HEK293 (cell line): Measurements from ENCODE around the gene MLPH.
A peak's percentile ranks its signal among the peaks of the same experiment; 100 is the strongest.

Source experiments
- CTCF ChIA-PET: fragments of 350-600 bp; formaldehyde crosslinking; extraction: SDS; loops from one replicate; lab custom pipeline; 2021; ENCODE audit warnings: antibody characterized with exemption; lab: Yijun Ruan, JAX
- POLR2A ChIA-PET: fragments of 300-600 bp; formaldehyde crosslinking; extraction: SDS; loops from one replicate; lab custom pipeline; 2020; ENCODE audit warnings: antibody characterized with exemption, inconsistent platforms; lab: Yijun Ruan, JAX
- H3K27ac ChIP-seq: fragments of 200-500 bp; sonication (Bioruptor generic); 2 replicates; pipeline ENCODE4 v1.5.1; 2014; ENCODE audit warnings: low read depth, low read length, control low read depth, inconsistent platforms; ENCODE audit errors: extremely low read depth
- H3K36me3 ChIP-seq, 2 experiments: fragments of 200-500 bp in 1 of 2; sonication (Bioruptor generic) in 1 of 2; 1 replicate in 1 of 2; 2 replicates in 1 of 2; pipeline ENCODE4 v1.5.1; 2014 to 2017; ENCODE audit warnings: inconsistent platforms in 2 of 2, low read length in 2 of 2; ENCODE audit not compliant: control insufficient read depth in 2 of 2, insufficient read depth in 1 of 2
- H3K4me1 ChIP-seq: fragments of 200-500 bp; sonication (Bioruptor generic); 2 replicates; pipeline ENCODE4 v1.5.1; 2014; ENCODE audit warnings: mild to moderate bottlenecking, low read length, inconsistent platforms; ENCODE audit not compliant: control insufficient read depth, insufficient read depth
- H3K4me3 ChIP-seq: 2 replicates; pipeline ENCODE4 v1.5.1; 2011; ENCODE audit warnings: low read depth, mild to moderate bottlenecking, control low read depth, low read length, moderate library complexity
- H3K9me3 ChIP-seq: fragments of 200-500 bp; sonication (Bioruptor generic); 2 replicates; pipeline ENCODE4 v1.5.1; 2014; ENCODE audit warnings: low read depth, low read length, inconsistent platforms; ENCODE audit not compliant: control insufficient read depth, insufficient read depth
- KLF8 ChIP-seq: fragments of 450-650 bp; formaldehyde crosslinking; IDR thresholded peaks from 2 replicates; pipeline ENCODE4 v1.5.1; 2016; ENCODE audit warnings: missing biosample characterization, missing genetic modification characterization
- MEIS1 ChIP-seq: sonication (generic); formaldehyde crosslinking; IDR thresholded peaks from 2 replicates; pipeline ENCODE4 v1.8.1; 2022; ENCODE audit warnings: missing genetic modification reagents, mild to moderate bottlenecking, borderline replicate concordance
- SP2 ChIP-seq: fragments of 450-650 bp; formaldehyde crosslinking; IDR thresholded peaks from 2 replicates; pipeline ENCODE4 v1.5.1; 2016; ENCODE audit warnings: missing biosample characterization, missing genetic modification characterization
- SP3 ChIP-seq: fragments of 450-650 bp; formaldehyde crosslinking; IDR thresholded peaks from 2 replicates; pipeline ENCODE4 v1.5.1; 2016; ENCODE audit warnings: missing biosample characterization, missing genetic modification characterization
- ZBTB1 ChIP-seq: fragments of 450-650 bp; formaldehyde crosslinking; IDR thresholded peaks from 2 replicates; pipeline ENCODE4 v1.5.1; 2016; ENCODE audit warnings: missing biosample characterization, missing genetic modification characterization
- ZBTB20 ChIP-seq: fragments of 450-650 bp; formaldehyde crosslinking; IDR thresholded peaks from 2 replicates; pipeline ENCODE4 v1.5.1; 2016; ENCODE audit warnings: missing biosample characterization, missing genetic modification characterization
- ZFHX2 ChIP-seq: fragments of 450-650 bp; formaldehyde crosslinking; conservative IDR thresholded peaks from 2 replicates; pipeline ENCODE4 v1.5.1; 2016; ENCODE audit warnings: missing biosample characterization, missing genetic modification characterization
- ZNF10 ChIP-seq: fragments of 450-650 bp; formaldehyde crosslinking; IDR thresholded peaks from 2 replicates; pipeline ENCODE4 v1.5.1; 2017; ENCODE audit warnings: missing biosample characterization, missing genetic modification characterization
- ZNF112 ChIP-seq: fragments of 450-650 bp; formaldehyde crosslinking; IDR thresholded peaks from 2 replicates; pipeline ENCODE4 v1.5.0; 2017; ENCODE audit warnings: missing biosample characterization, missing genetic modification characterization
- ZNF202 ChIP-seq: fragments of 450-650 bp; formaldehyde crosslinking; IDR thresholded peaks from 2 replicates; pipeline ENCODE4 v1.5.1; 2016; ENCODE audit warnings: missing biosample characterization, missing genetic modification characterization, borderline replicate concordance
- ZNF23 ChIP-seq: fragments of 450-650 bp; formaldehyde crosslinking; IDR thresholded peaks from 2 replicates; pipeline ENCODE4 v1.5.1; 2016; ENCODE audit warnings: missing biosample characterization, missing genetic modification characterization, borderline replicate concordance
- ZNF239 ChIP-seq: fragments of 450-650 bp; formaldehyde crosslinking; IDR thresholded peaks from 2 replicates; pipeline ENCODE4 v1.5.1; 2016; ENCODE audit warnings: missing biosample characterization, missing genetic modification characterization
- ZNF37A ChIP-seq: fragments of 450-650 bp; IDR thresholded peaks from 2 replicates; pipeline ENCODE4 v1.5.1; 2018; ENCODE audit warnings: missing biosample characterization, missing genetic modification characterization
- ZNF416 ChIP-seq: fragments of 450-650 bp; formaldehyde crosslinking; IDR thresholded peaks from 2 replicates; pipeline ENCODE4 v1.5.1; 2016; ENCODE audit warnings: missing biosample characterization, missing genetic modification characterization
- ZNF548 ChIP-seq: fragments of 450-650 bp; formaldehyde crosslinking; IDR thresholded peaks from 2 replicates; pipeline ENCODE4 v1.5.1; 2016; ENCODE audit warnings: missing biosample characterization, missing genetic modification characterization
- ZNF560 ChIP-seq: fragments of 450-650 bp; formaldehyde crosslinking; IDR thresholded peaks from 2 replicates; pipeline ENCODE4 v1.5.1; 2017; ENCODE audit warnings: missing biosample characterization, missing genetic modification characterization, borderline replicate concordance
- ZNF621 ChIP-seq: fragments of 450-650 bp; formaldehyde crosslinking; IDR thresholded peaks from 2 replicates; pipeline ENCODE4 v1.5.1; 2017; ENCODE audit warnings: missing biosample characterization, missing genetic modification characterization
- ZNF777 ChIP-seq: fragments of 450-650 bp; formaldehyde crosslinking; IDR thresholded peaks from 2 replicates; pipeline ENCODE4 v1.5.1; 2017; ENCODE audit warnings: missing biosample characterization, missing genetic modification characterization, borderline replicate concordance
- TF ChIP-seq, protein P1 (sequence below): fragments of 450-650 bp; formaldehyde crosslinking; IDR thresholded peaks from 2 replicates; pipeline ENCODE4 v1.5.1; 2016; ENCODE audit warnings: missing biosample characterization, missing genetic modification characterization
- TF ChIP-seq, protein P2 (sequence below): fragments of 450-650 bp; formaldehyde crosslinking; IDR thresholded peaks from 2 replicates; pipeline ENCODE4 v1.5.1; 2016; ENCODE audit warnings: missing biosample characterization, missing genetic modification characterization
- TF ChIP-seq, protein P3 (sequence below): fragments of 450-650 bp; formaldehyde crosslinking; IDR thresholded peaks from 2 replicates; pipeline ENCODE4 v1.5.1; 2016; ENCODE audit warnings: missing biosample characterization, missing genetic modification characterization

Gene MLPH

DNA sequence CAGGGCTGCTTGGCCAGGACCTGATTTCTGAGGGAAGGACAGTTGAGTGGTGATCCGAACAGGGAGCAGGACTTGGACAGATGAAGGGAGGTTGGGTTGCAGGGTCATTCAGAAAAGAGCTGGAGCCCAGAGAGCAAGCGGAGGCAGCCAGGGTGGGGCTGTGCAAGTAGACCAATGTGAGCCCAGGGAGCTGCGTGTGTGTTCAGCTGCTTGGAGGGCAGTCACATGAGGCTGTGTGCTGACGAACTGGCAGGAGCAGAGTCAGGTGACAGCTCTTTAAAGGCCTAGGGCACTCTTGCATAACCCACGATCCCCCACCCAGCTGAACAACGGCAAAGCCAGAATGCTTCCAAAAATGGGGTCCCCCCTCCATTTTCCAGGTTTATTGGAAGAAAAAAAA, 4.6 kb upstream of the MLPH start:
- POLR2A ChIA-PET: no interaction called here
- TF ChIP-seq ZBTB20 (tag by site-specific recombination): 0 out of 2 replicates have a peak, but pooled peaks have one; percentile 25
- no peak for TF ChIP-seq MEIS1 (CRISPR knock-in tag)
- CTCF ChIA-PET: interaction anchor here (1.0 to 2.6 kb wide), 7 partner anchors 9 to 317 kb away, joined by 3 to 7 read pairs (median 5); no protein-coding TSS in a partner anchor
- H3K9me3 ChIP-seq: no peaks in the 10 kb centered on the region
- no peaks in the 10 kb centered on the region for H3K36me3 ChIP-seq
- no peak overlapping the region for H3K27ac ChIP-seq
- H3K4me1 ChIP-seq: no peaks in the 10 kb centered on the region
- H3K4me3 ChIP-seq: no peak overlapping the region

DNA sequence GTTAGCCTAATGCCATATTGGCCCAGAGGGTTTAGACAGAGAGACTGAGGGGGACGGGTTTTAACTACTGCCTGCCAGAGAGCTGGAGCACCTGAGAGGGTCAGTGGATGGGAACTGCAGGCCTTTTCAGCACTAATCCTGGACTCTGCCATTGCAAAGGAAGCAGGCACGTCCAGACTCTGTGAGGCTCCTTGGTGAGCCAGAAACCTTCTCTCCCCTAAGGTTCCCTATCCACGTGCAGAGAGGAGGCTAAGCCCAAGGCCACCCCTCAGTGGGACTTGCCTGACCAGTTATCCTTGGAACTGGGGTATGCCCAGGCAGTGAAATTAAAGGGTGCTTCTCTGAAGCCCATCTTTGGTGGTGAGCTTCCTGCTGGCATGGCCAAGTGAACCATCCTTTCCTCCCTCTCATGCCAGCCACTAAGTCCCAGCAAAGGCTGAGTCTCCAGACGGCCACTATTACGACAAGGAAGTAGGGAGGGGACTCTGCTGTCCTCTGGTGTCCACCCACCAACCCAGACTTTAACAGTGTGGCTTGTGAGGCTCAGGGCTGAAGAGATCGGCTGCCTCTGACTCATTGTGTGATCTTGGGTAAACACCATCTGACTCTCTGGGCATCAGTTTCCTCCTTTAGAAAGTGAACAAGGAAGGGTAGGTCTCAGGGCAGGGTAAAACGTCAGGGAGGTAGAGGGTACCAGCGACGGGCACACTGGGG, 3.9 kb upstream of the MLPH start:
- TF ChIP-seq ZNF23 (tag by site-specific recombination) (no peak), ZNF560 (tag by site-specific recombination) (no peak), ZNF202 (tag by site-specific recombination) (no peak), ZNF777 (no peak), SP3 (tag by site-specific recombination) (no peak), ZNF112 (tag by site-specific recombination) (no peak)
- TF ChIP-seq, protein P1, sequence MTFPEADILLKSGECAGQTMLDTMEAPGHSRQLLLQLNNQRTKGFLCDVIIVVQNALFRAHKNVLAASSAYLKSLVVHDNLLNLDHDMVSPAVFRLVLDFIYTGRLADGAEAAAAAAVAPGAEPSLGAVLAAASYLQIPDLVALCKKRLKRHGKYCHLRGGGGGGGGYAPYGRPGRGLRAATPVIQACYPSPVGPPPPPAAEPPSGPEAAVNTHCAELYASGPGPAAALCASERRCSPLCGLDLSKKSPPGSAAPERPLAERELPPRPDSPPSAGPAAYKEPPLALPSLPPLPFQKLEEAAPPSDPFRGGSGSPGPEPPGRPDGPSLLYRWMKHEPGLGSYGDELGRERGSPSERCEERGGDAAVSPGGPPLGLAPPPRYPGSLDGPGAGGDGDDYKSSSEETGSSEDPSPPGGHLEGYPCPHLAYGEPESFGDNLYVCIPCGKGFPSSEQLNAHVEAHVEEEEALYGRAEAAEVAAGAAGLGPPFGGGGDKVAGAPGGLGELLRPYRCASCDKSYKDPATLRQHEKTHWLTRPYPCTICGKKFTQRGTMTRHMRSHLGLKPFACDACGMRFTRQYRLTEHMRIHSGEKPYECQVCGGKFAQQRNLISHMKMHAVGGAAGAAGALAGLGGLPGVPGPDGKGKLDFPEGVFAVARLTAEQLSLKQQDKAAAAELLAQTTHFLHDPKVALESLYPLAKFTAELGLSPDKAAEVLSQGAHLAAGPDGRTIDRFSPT (tag by site-specific recombination): no peak
- TF ChIP-seq, protein P2, sequence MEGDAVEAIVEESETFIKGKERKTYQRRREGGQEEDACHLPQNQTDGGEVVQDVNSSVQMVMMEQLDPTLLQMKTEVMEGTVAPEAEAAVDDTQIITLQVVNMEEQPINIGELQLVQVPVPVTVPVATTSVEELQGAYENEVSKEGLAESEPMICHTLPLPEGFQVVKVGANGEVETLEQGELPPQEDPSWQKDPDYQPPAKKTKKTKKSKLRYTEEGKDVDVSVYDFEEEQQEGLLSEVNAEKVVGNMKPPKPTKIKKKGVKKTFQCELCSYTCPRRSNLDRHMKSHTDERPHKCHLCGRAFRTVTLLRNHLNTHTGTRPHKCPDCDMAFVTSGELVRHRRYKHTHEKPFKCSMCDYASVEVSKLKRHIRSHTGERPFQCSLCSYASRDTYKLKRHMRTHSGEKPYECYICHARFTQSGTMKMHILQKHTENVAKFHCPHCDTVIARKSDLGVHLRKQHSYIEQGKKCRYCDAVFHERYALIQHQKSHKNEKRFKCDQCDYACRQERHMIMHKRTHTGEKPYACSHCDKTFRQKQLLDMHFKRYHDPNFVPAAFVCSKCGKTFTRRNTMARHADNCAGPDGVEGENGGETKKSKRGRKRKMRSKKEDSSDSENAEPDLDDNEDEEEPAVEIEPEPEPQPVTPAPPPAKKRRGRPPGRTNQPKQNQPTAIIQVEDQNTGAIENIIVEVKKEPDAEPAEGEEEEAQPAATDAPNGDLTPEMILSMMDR (tag by site-specific recombination): peak; percentile 68
- ChIA-PET CTCF (interaction anchor here (1.1 to 2.6 kb wide), 6 partner anchors 12 to 318 kb away, joined by 3 to 7 read pairs (median 6); no protein-coding TSS in a partner anchor), POLR2A (no interaction called here)
- Histone ChIP-seq H3K4me3 (no peak overlapping the region), H3K27ac (no peak overlapping the region), H3K9me3 (no peaks in the 10 kb centered on the region), H3K4me1 (no peaks in the 10 kb centered on the region), H3K36me3 (no peaks in the 10 kb centered on the region)

DNA sequence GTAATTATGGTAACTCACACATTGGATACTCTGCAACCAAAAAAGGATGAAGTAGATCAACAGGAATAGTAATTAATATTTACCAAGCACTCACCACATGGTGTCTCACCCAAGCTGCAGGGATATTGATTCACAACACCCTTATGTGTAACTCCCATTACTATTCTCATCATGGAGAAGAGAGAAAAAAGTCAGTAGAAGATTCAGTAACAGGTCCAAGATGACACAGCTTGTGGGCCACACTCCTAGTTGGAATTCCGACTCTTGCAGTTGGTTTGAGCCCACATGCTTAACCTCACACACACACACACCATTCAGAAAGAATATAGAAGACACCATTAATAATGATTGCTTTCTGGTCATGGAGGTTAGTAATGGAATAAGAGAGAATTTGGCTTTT, 1.7 kb upstream of the MLPH start:
- POLR2A ChIA-PET: no interaction called here

DNA sequence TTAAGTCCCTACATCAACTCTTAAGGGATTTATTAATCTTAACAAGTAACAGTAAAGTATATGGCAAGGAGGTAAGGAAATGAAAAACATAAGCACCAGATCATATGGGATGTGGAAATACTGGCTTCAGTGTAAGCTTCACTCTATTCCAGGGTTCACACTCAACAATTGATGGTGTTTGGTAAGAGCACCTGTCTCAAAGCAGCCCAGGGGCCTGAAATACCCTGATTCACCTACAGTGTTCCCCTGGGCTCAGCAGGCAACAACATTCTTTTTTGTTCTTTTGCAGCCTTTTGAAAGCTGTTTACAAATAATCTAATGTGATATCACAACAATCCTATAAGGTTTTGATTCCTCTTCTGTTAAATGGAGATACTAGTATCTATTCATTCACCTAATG, 1.2 kb upstream of the MLPH start:
- H3K36me3 ChIP-seq: no peaks in the 10 kb centered on the region
- no peak overlapping the region for H3K4me3 ChIP-seq
- ChIA-PET CTCF (interaction anchor here (0.9 to 1.4 kb wide), 2 partner anchors 12 to 321 kb away, joined by 6 read pairs; no protein-coding TSS in a partner anchor), POLR2A (no interaction called here)
- H3K9me3 ChIP-seq: no peaks in the 10 kb centered on the region
- no peak overlapping the region for H3K27ac ChIP-seq
- no peaks in the 10 kb centered on the region for H3K4me1 ChIP-seq
- no peak for TF ChIP-seq ZNF10
- TF ChIP-seq, protein P3, sequence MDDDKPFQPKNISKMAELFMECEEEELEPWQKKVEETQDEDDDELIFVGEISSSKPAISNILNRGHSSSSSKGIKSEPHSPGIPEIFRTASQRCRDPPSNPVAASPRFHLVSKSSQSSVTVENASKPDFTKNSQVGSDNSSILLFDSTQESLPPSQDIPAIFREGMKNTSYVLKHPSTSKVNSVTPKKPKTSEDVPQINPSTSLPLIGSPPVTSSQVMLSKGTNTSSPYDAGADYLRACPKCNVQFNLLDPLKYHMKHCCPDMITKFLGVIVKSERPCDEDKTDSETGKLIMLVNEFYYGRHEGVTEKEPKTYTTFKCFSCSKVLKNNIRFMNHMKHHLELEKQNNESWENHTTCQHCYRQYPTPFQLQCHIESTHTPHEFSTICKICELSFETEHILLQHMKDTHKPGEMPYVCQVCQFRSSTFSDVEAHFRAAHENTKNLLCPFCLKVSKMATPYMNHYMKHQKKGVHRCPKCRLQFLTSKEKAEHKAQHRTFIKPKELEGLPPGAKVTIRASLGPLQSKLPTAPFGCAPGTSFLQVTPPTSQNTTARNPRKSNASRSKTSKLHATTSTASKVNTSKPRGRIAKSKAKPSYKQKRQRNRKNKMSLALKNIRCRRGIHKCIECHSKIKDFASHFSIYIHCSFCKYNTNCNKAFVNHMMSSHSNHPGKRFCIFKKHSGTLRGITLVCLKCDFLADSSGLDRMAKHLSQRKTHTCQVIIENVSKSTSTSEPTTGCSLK: no peak
- no peak for TF ChIP-seq ZNF37A (tag by site-specific recombination)
- TF ChIP-seq ZFHX2: no peak
- TF ChIP-seq ZNF239: no peak
- no peak for TF ChIP-seq ZBTB1 (tag by site-specific recombination)
- TF ChIP-seq, protein P1 (tag by site-specific recombination): no peak
- TF ChIP-seq SP2: no peak
- TF ChIP-seq ZNF621 (tag by site-specific recombination): no peak
- TF ChIP-seq KLF8 (tag by site-specific recombination): no peak

More for the DNA sequence above, 1.7 kb upstream of the MLPH start:
- Histone ChIP-seq H3K4me1 (no peaks in the 10 kb centered on the region), H3K36me3 (no peaks in the 10 kb centered on the region), H3K9me3 (no peaks in the 10 kb centered on the region), H3K27ac (no peak overlapping the region), H3K4me3 (no peak overlapping the region)
- CTCF ChIA-PET: no interaction called here
- no peak for TF ChIP-seq ZNF416 (tag by site-specific recombination)
- no peak for TF ChIP-seq ZNF548
